Panc1 (cell line): ENCODE measurements around the gene KIF4B. TPM values are rescaled to one million over a fixed set of nuclear protein-coding genes. Genes with fewer than 3 reads are reported as not detected.

Experiments used
- ATAC-seq: fragments of 200-7000 bp; cut with Tn5 transposase; 2 replicates; pipeline ENCODE4 v1.9.1; 2020; ENCODE audit warnings: mild to moderate bottlenecking, moderate library complexity
- BruUV-seq: library from RNA; stranded (reverse); fragments of 400-500 nt; replicated peaks from 2 replicates; lab custom pipeline; 2021; lab: Mats Ljungman, UMichigan
- CTCF ChIA-PET: fragments of 300-600 bp; sonication (Branson Sonifier 250); formaldehyde crosslinking; loops from one replicate; lab custom pipeline; 2022; ENCODE audit warnings: antibody characterized with exemption; lab: Charles Lee
- POLR2A ChIA-PET: fragments of 300-600 bp; sonication (Branson Sonifier 250); formaldehyde crosslinking; loops from one replicate; lab custom pipeline; 2022; ENCODE audit warnings: antibody characterized with exemption; lab: Charles Lee
- DNase-seq: peaks from one replicate; pipeline ENCODE4 v3.0.0-alpha.2; 2010; ENCODE audit warnings: low read depth, low spot score
- H3K27ac ChIP-seq: 2 replicates; pipeline ENCODE4 v1.5.1; 2011; ENCODE audit warnings: mild to moderate bottlenecking, low read length, inconsistent platforms
- H3K27me3 ChIP-seq: fragments of 200-500 bp; sonication (Bioruptor generic); 2 replicates; pipeline ENCODE4 v1.6.0; 2014; ENCODE audit warnings: low read length, inconsistent platforms; ENCODE audit not compliant: control insufficient read depth, insufficient read depth
- H3K36me3 ChIP-seq: fragments of 200-500 bp; sonication (Bioruptor generic); 2 replicates; pipeline ENCODE4 v1.5.1; 2014; ENCODE audit warnings: inconsistent platforms, mild to moderate bottlenecking, low read length, moderate library complexity; ENCODE audit not compliant: control insufficient read depth, insufficient read depth
- H3K4me1 ChIP-seq: 2 replicates; pipeline ENCODE4 v1.5.1; 2011; ENCODE audit warnings: inconsistent platforms, mild to moderate bottlenecking, low read length, moderate library complexity; ENCODE audit not compliant: control insufficient read depth, insufficient read depth
- H3K4me3 ChIP-seq, 2 experiments: 2 replicates each; pipeline ENCODE4 v1.5.1; 2011 to 2012; ENCODE audit warnings: low read depth in 2 of 2, low read length in 2 of 2, mild to moderate bottlenecking in 2 of 2, inconsistent platforms in 1 of 2, moderate library complexity in 1 of 2
- H3K9me3 ChIP-seq: fragments of 200-500 bp; sonication (Bioruptor generic); 2 replicates; pipeline ENCODE4 v1.5.1; 2014; ENCODE audit warnings: low read depth, mild to moderate bottlenecking, inconsistent platforms, low read length, moderate library complexity; ENCODE audit not compliant: control insufficient read depth, insufficient read depth
- CTCF ChIP-seq: fragments of 450-650 bp; IDR thresholded peaks from 2 replicates; pipeline ENCODE4 v1.5.1; 2017; ENCODE audit warnings: mild to moderate bottlenecking
- POLR2AphosphoS5 ChIP-seq: IDR thresholded peaks from 2 replicates; pipeline ENCODE4 v1.6.1; 2012; ENCODE audit warnings: mild to moderate bottlenecking, low read depth, low read length, moderate library complexity
- SIN3A ChIP-seq: IDR thresholded peaks from 2 replicates; pipeline ENCODE4 v1.6.1; 2012; ENCODE audit warnings: low read depth, mild to moderate bottlenecking, low read length, moderate library complexity, borderline replicate concordance; ENCODE audit not compliant: insufficient read depth
- TCF7L2 ChIP-seq: IDR thresholded peaks from 2 replicates; pipeline ENCODE4 v1.6.1; 2011; ENCODE audit warnings: mild to moderate bottlenecking, low read depth, low read length, inconsistent platforms
- in situ Hi-C: cut with HindIII; loops from 2 replicates; pipeline ENCODE4 v1.10.0; 2016; ENCODE audit warnings: low sequenced_read_pairs, low pct_unique_long_range_greater_than_20kb
- intact Hi-C: fragments of 100-400 bp; cut with micrococcal nuclease; formaldehyde crosslinking; loops from one replicate; pipeline ENCODE4 v1.10.0; 2022; ENCODE audit not compliant: unreplicated experiment
- total RNA-seq: library from RNA; stranded (reverse); gene quantifications from one replicate; pipeline ENCODE4 v1.2.1, GENCODE V29; 2021; ENCODE audit not compliant: unreplicated experiment
- TF ChIP-seq, protein P1 (sequence below), 2 experiments: IDR thresholded peaks; 2 replicates each; pipeline ENCODE4 v1.6.1; 2011 to 2012; ENCODE audit warnings: low read depth in 2 of 2, control low read depth in 1 of 2, low read length in 1 of 2, mild to moderate bottlenecking in 1 of 2, moderate library complexity in 1 of 2; ENCODE audit not compliant: insufficient read depth in 1 of 2

KIF4B gene
- total RNA-seq, 1 experiment from 2014 or later, result 0.10 TPM

GRCh38 chr5:155017610-155018009, 4.1 kb downstream of the KIF4B start:
- BruUV-seq, result no TSS peak
- H3K27ac ChIP-seq, result no peak overlapping the region
- DNase-seq, result no peak
- in situ Hi-C loops, result no loop called here
- no peaks in the 10 kb centered on the region for H3K36me3 ChIP-seq
- H3K4me1 ChIP-seq, result no peaks in the 10 kb centered on the region
- H3K27me3 ChIP-seq, result peaks cover 2% of the 10 kb centered on the region; the same call in 1 of the 2 replicates
- H3K9me3 ChIP-seq, result no peaks in the 10 kb centered on the region
- TF ChIP-seq POLR2AphosphoS5, result no peak
- no peak for TF ChIP-seq TCF7L2
- no peak for TF ChIP-seq SIN3A
- TF ChIP-seq, protein P1, sequence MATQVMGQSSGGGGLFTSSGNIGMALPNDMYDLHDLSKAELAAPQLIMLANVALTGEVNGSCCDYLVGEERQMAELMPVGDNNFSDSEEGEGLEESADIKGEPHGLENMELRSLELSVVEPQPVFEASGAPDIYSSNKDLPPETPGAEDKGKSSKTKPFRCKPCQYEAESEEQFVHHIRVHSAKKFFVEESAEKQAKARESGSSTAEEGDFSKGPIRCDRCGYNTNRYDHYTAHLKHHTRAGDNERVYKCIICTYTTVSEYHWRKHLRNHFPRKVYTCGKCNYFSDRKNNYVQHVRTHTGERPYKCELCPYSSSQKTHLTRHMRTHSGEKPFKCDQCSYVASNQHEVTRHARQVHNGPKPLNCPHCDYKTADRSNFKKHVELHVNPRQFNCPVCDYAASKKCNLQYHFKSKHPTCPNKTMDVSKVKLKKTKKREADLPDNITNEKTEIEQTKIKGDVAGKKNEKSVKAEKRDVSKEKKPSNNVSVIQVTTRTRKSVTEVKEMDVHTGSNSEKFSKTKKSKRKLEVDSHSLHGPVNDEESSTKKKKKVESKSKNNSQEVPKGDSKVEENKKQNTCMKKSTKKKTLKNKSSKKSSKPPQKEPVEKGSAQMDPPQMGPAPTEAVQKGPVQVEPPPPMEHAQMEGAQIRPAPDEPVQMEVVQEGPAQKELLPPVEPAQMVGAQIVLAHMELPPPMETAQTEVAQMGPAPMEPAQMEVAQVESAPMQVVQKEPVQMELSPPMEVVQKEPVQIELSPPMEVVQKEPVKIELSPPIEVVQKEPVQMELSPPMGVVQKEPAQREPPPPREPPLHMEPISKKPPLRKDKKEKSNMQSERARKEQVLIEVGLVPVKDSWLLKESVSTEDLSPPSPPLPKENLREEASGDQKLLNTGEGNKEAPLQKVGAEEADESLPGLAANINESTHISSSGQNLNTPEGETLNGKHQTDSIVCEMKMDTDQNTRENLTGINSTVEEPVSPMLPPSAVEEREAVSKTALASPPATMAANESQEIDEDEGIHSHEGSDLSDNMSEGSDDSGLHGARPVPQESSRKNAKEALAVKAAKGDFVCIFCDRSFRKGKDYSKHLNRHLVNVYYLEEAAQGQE (IDR thresholded peaks at IDR 0.05; ENCODE audit: insufficient read depth in 1 of 2, low read depth in 2 of 2, low read length in 1 of 2), result no peak
- no peak for TF ChIP-seq CTCF
- intact Hi-C loops, result no loop called here
- ChIA-PET POLR2A (no interaction called here), CTCF (no interaction called here)
- no peak overlapping the region for H3K4me3 ChIP-seq
- ATAC-seq, result no peak

DNA sequence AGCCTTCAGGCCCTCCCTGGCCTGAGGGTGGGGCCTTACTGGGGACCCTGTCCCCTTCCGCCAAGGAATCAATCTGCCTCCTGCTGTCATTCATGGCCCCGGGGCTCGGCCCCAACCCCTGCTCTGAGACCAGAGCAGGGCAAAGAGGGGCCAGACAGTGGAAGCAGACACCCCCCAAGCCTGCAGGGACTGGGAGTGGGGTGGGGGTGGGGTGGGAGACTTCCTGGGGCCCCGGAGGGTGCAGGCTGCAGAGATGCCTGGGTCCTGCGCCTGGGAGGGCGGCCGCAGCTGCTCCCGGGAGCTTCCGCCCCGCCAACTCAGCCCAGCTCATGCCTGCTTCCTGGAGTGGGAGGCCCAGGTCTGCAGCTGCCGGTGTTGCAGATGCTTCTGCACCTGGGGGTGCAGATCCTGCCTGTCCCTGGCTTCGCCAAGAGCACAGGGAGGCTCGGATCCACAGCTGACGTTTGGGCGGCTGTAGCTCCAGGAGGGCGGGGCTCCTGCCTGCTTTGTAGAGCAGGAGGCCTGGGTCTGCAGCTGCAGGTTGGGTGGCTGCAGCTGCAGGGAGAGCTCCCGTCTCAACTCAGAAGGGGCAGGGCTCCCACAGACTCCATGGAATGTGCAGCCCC, 6.2 kb downstream of the KIF4B start:
- ChIA-PET POLR2A (no interaction called here), CTCF (no interaction called here)
- Histone ChIP-seq H3K27me3 (peaks cover 2% of the 10 kb centered on the region; the same call in 1 of the 2 replicates), H3K4me3 (no peak overlapping the region), H3K9me3 (no peaks in the 10 kb centered on the region), H3K36me3 (no peaks in the 10 kb centered on the region), H3K27ac (no peak overlapping the region), H3K4me1 (no peaks in the 10 kb centered on the region)
- in situ Hi-C loops (no loop called here), intact Hi-C loops (no loop called here)
- ATAC-seq, result no peak
- BruUV-seq, result no TSS peak
- TF ChIP-seq TCF7L2, result no peak
- no peak for TF ChIP-seq POLR2AphosphoS5
- TF ChIP-seq, protein P1 (IDR thresholded peaks at IDR 0.05; ENCODE audit: insufficient read depth in 1 of 2, low read depth in 2 of 2, low read length in 1 of 2), result no peak
- TF ChIP-seq SIN3A, result no peak
- no peak for TF ChIP-seq CTCF
- DNase-seq, result no peak
